ENCODE results near the gene TBXAS1.

The TBXAS1 gene

DNA sequence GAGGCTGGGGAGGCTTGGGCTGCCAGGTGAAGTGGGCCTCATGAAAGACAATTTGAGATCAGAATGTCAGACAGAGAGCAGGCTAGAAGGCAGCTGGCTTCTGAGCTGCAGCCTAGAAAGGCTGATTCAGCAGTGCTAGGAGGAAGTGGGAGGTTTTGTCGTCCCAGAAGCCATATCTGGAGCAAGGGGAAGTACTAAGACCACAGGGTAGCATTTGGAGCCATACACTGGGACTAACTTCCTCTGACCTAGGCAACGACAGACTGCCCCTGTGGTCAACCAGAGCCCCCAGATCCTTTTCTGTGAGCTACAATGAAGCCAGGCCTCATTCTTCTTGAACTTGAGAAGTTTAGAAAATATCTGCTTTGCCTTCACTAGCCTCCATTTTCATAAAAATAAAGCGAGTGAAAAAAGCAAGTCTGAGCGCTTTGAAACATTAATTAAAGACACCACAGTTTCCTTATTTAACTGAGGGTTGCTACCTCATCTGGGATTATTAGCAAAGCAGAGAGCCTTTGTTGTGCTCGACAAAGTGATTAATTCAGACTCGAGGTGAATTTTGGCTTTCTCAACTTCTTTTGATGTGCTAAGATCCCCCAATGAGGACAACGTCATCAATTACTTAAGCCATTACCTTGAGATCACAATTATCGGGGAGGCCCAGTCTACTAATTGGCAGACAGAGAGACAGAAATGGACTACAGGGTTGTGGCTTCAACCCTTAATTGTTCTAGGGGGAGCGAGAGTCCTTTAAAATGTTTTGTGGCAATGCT lies 26.6 kb downstream of the TBXAS1 start:
- DNase-seq = no peak

- DNase-seq = no peak
Observed at GRCh38 chr7:139857791-139858190, 28.7 kb downstream of the TBXAS1 start.

DNA sequence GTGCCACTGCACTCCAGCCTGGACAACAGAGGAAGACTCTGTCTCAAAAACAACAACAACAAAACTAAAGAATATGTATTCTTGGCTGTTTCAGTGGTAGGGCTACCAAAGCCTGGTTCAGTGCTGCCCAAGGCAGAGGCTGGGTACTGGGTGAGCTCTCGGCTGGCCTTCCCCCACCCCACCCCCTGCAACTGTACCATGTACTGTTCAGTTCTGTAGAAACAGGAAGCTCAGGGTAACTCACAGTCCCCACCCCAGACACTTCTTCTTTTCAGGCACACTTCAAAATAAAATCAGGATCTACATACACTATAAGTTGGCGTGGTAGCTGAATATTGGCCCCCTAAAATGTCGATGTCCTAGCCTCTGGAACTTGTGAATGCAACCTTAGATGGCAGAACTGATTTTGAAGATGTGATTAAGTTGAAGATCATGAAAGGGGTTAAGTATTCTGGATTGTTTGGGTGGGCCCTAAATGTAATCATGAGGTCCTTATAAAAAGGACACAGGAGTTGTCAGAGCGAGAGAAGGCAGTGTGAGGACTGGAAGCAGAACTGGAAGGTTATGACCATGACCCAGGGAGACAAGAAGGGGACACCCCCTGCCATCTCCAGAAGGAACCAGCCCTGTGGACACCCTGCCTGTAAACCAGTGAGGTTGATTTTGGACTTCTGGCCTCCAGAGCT lies 31.2 kb downstream of the TBXAS1 start:
- no peak for DNase-seq

GRCh38 chr7:139861803-139862202 lies 32.7 kb downstream of the TBXAS1 start:
- no peak for DNase-seq

GRCh38 chr7:139866047-139866837 lies 37.2 kb downstream of the TBXAS1 start:
- DNase-seq = no peak

DNA sequence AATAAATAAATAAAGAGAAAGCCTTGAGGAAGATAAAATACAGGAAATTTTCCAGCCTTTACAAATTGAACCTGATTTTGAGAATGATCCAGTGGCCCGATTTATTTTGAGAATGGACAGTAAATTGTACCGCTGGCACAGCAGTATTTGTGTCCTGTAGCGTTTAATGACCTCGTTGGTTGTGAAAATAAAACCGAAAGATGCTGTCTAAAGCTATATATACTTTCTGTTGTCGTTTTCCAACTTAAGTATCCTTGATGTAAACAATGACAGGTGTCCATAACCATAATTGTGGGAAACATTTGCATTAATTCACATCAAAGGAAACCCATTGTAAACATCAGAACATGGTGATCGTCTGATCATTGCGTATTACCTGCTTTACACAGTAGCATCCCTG lies 38.8 kb downstream of the TBXAS1 start:
- DNase-seq = no peak

DNA sequence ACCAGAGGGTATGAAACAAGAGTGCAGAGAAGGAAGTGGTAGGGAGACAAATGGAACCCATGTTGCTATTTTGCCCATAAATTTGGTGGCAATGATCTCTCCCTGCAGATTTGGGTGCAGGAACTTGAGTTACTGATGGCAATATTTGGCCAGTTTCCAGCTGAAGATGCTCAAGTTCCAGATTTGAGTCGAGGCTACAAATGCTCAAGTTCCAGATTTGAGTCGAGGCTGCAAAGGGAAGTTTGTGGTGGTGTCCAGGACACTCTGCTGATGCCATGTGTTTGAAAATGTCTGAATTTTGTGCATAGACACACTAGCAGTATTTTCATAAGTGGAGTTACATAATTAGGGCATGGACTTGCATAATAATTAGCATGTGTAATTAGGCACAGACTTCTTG lies 40.8 kb downstream of the TBXAS1 start:
- DNase-seq = no peak

GRCh38 chr7:139870380-139870779 lies 41.3 kb downstream of the TBXAS1 start:
- no peak for DNase-seq

GRCh38 chr7:139871331-139871730 lies 42.3 kb downstream of the TBXAS1 start:
- no peak for DNase-seq

- no peak for DNase-seq
Observed at GRCh38 chr7:139871820-139872219, 42.8 kb downstream of the TBXAS1 start.

- DNase-seq = no peak
Observed at GRCh38 chr7:139873593-139874301, 44.7 kb downstream of the TBXAS1 start.

GRCh38 chr7:139874302-139874629 lies 45.2 kb downstream of the TBXAS1 start:
- DNase-seq = no peak

DNA sequence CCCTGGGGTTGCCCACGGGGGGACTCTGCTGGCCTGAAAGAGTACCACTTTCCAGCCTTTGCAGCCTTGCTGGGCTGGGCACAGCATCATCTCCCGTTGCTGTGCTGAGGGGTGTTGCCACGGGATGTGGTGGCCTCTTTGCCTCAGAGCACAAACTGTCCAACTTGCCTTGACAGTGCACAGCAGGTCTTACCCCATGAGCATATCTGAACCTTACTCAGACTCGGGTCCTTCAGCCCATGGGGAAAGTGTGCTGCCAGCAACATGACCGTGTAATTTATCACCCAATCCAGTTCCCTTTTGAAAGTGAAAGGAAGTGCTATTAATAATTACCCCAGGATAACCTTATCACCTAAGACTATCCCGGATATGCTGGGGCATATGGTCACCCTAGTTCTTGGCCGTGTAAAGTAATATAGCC lies 46.8 kb downstream of the TBXAS1 start:
- no peak for DNase-seq

GRCh38 chr7:139876622-139877283 lies 47.7 kb downstream of the TBXAS1 start:
- DNase-seq = no peak

DNA sequence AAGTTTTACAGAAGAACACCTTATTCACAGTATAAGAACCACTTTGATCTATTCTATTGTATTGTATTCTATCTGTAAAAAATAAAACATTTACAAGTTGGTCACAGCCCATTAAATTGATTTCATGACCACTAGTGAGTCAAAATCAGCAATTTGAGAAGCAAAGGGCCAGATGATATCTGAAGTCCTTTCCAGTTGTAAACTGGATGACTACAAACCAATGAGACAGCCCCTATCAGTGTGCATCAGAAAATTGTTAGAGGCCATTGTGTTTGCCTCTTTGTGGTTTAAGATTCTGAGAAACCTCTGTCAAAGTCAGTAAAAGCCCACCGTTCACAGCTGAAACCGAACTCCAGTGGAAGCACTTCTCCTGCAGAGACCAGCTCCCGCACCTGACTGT lies 54.8 kb downstream of the TBXAS1 start:
- DNase-seq = no peak

- no peak for DNase-seq
Observed at GRCh38 chr7:139884441-139884840, 55.4 kb downstream of the TBXAS1 start.

DNA sequence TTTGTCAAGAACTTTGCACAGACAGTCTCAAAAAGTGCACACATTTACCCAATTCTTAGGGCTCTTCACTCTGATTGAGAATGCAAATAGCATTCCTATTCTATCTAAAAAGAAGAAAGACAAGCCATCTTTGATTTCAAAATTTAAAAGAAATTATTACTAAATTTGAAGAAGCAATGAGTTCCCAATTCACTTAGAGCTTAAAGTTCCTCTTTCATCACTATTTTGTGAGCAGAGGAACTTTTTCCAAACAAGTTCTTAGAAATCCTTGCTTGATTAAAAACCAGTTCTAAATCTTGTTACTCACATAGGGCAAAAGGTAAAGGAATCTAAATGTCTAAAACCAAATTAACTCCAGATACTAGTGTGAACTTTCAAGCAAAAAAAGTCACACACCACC lies 56.4 kb downstream of the TBXAS1 start:
- no peak for DNase-seq

DNA sequence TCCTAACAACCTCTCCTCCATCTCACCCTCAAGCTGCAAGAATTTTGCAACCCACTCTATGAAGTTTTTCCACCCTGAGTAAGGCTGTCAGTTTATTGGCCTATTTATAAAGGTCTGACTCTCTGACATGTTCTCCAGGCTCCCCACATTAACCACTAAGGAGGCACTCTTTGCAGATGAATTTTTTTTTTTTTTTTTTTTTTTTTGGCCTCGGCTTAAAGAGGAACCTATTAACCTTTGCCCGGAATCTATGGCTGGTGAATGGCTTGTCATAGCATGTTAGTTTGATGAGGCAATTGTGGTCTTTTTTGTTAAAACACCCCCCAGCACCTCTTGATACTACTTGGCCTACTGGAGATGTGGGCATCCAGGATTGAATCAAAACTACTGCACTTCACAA lies 57.1 kb downstream of the TBXAS1 start:
- no peak for DNase-seq

DNA sequence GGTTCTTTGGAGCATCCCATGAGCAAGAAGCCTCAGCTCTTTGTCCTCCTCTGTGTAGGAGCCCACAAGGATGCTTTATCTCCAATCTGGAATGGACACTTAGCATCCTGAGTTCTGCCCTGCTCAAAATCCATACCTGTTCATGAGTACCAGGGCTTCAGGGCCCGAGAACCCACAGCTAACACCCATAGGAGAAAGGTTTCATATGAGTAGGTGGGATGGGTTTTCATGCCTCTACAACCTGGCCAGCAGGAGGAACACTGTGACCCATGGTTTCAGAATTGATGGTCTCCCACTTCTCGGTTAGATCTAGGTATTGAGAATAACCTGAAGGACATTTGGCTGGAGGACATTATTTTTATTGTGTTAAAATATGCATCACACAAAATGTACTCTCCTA lies 57.8 kb downstream of the TBXAS1 start:
- no peak for DNase-seq

GRCh38 chr7:139887992-139888481 lies 59.0 kb downstream of the TBXAS1 start:
- DNase-seq = no peak

- no peak for DNase-seq
Observed at GRCh38 chr7:139889186-139889871, 60.3 kb downstream of the TBXAS1 start.

DNA sequence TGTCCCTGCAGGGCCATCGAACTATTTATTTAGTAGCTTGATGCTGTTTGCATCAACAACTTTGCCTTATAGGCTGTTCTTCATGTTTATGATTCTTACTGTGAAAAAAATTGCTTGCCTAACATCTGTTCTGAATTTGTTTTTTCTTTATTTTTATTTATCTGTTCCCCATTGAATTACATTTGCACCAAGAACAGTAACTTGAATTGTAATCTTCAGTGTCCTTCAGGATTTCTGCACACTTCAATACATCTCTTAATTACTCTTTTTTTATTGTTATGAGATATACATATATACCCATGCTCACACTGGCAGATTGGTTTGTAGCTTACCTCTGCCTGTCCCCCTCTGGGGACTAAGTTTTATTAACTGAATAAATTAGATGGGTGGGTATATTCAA lies 64.4 kb downstream of the TBXAS1 start:
- no peak for DNase-seq

Measured in stimulated activated naive CD4-positive, alpha-beta T cell (primary cell).